Common myeloid progenitor, CD34-positive (primary cell): ENCODE data around the gene TFAP2D.

ENCODE experiments used
- CTCF ChIA-PET: fragments of 350-600 bp; sonication (Branson Sonifier 250); formaldehyde crosslinking; loops from one replicate; lab custom pipeline; 2021; ENCODE audit warnings: antibody characterized with exemption; lab: Charles Lee
- POLR2A ChIA-PET: fragments of 350-600 bp; sonication (Branson Sonifier 250); formaldehyde crosslinking; loops from one replicate; lab custom pipeline; 2021; ENCODE audit warnings: antibody characterized with exemption; lab: Charles Lee
- DNase-seq, 3 donors: peaks; one replicate each; pipeline versions ENCODE4 v3.0.0 to v3.0.0-alpha.2; 2013
- H3K27ac ChIP-seq, 2 experiments: 1 replicate in 1 of 2; 2 replicates in 1 of 2; pipeline ENCODE4 v1.7.0; 2013; ENCODE audit warnings: inconsistent platforms in 2 of 2, low read length in 2 of 2, mild to moderate bottlenecking in 2 of 2, low read depth in 1 of 2, moderate library complexity in 1 of 2; ENCODE audit not compliant: severe bottlenecking in 2 of 2, insufficient read depth in 1 of 2, poor library complexity in 1 of 2
- H3K27me3 ChIP-seq, 5 experiments: replicated peaks in 2 of 5; 1 replicate in 3 of 5; 2 replicates in 2 of 5; pipeline versions ENCODE4 v1.6.1 to v1.7.0; 2013; ENCODE audit warnings: low read length in 4 of 5, mild to moderate bottlenecking in 2 of 5, moderate library complexity in 2 of 5, inconsistent platforms in 1 of 5; ENCODE audit not compliant: insufficient read depth in 5 of 5, control insufficient read depth in 4 of 5
- H3K36me3 ChIP-seq, 4 experiments: 1 replicate in 2 of 4; 2 replicates in 2 of 4; pipeline versions ENCODE4 v1.6.1 to v1.7.0; 2013; ENCODE audit warnings: low read length in 3 of 4, control low read depth in 1 of 4, mild to moderate bottlenecking in 1 of 4; ENCODE audit not compliant: control insufficient read depth in 4 of 4, insufficient read depth in 4 of 4
- H3K4me1 ChIP-seq, 4 experiments: 1 replicate in 3 of 4; 2 replicates in 1 of 4; pipeline versions ENCODE4 v1.6.1 to v1.7.1; 2013; ENCODE audit warnings: low read length in 3 of 4, mild to moderate bottlenecking in 3 of 4, control low read depth in 1 of 4, inconsistent platforms in 1 of 4, moderate library complexity in 1 of 4; ENCODE audit not compliant: control insufficient read depth in 4 of 4, insufficient read depth in 4 of 4; ENCODE audit errors: control extremely low read depth in 1 of 4
- H3K4me3 ChIP-seq, 7 experiments: 1 replicate in 4 of 7; 2 replicates in 3 of 7; pipeline versions ENCODE4 v1.5.1 to v1.7.0; 2013; ENCODE audit warnings: mild to moderate bottlenecking in 7 of 7, low read length in 6 of 7, moderate library complexity in 6 of 7, inconsistent platforms in 2 of 7, low read depth in 2 of 7, control low read depth in 1 of 7; ENCODE audit not compliant: insufficient read depth in 4 of 7, control insufficient read depth in 1 of 7; ENCODE audit errors: extremely low read depth in 1 of 7
- H3K9me3 ChIP-seq, 5 experiments: 1 replicate in 4 of 5; 2 replicates in 1 of 5; pipeline versions ENCODE4 v1.6.1 to v1.7.1; 2013; ENCODE audit warnings: low read length in 4 of 5, mild to moderate bottlenecking in 2 of 5, inconsistent platforms in 1 of 5, low read depth in 1 of 5, moderate library complexity in 1 of 5; ENCODE audit not compliant: control insufficient read depth in 4 of 5, insufficient read depth in 2 of 5; ENCODE audit errors: control extremely low read depth in 1 of 5
- WGBS: methylation state at CpG from one replicate; pipeline ENCODE4 v1.1.5; 2013; ENCODE audit not compliant: insufficient coverage; 5-methylcytosine and 5-hydroxymethylcytosine counted together

TFAP2D gene

DNA sequence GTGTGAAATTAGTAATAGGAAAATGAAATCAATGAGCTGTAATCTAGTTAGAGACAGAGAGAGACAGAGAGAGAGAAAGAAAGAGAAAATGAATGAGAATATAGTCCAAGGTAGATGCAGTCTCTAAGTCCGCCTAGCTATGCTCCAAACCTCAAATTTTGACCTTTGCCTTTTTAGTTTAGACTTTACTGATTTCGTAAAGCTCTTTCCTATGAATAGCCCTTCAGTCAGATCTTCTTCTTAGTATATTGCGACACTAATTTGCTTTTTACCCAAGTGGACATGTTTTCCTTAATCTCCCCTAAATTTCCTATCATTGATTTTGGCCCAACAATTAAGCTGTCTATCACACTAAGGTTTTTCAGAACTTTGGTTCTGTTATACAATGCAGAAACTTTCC lies 49.5 kb downstream of the TFAP2D start:
- no peak overlapping the region for H3K27ac ChIP-seq
- peaks cover 0 to 2% (median 0%) of the 10 kb centered on the region in 5 experiments for H3K27me3 ChIP-seq
- no peaks in the 10 kb centered on the region for H3K4me1 ChIP-seq
- POLR2A ChIA-PET: no interaction called here
- H3K9me3 ChIP-seq: no peaks in the 10 kb centered on the region
- no peaks in the 10 kb centered on the region for H3K36me3 ChIP-seq
- 97% methylated on average over 3 of the region's 3 CpGs for WGBS
- no peak for DNase-seq
- no peak overlapping the region for H3K4me3 ChIP-seq
- CTCF ChIA-PET: interaction anchor here (1.1 kb wide), 1 partner anchor 12 kb away, joined by 4 read pairs; no protein-coding TSS in a partner anchor

GRCh38 chr6:50778696-50779095 lies 65.4 kb downstream of the TFAP2D start:
- H3K27me3 ChIP-seq: no peaks in the 10 kb centered on the region
- POLR2A ChIA-PET: no interaction called here
- no peak for DNase-seq
- H3K27ac ChIP-seq: no peak overlapping the region
- no peaks in the 10 kb centered on the region for H3K9me3 ChIP-seq
- CTCF ChIA-PET: no interaction called here
- H3K36me3 ChIP-seq: no peaks in the 10 kb centered on the region
- no peak overlapping the region for H3K4me3 ChIP-seq
- H3K4me1 ChIP-seq: no peaks in the 10 kb centered on the region

GRCh38 chr6:50780382-50780781 lies 67.1 kb downstream of the TFAP2D start:
- H3K27ac ChIP-seq: no peak overlapping the region
- WGBS: 100% methylated on average over 1 of the region's 5 CpGs
- CTCF ChIA-PET: no interaction called here

GRCh38 chr6:50785921-50786320 lies 72.6 kb downstream of the TFAP2D start:
- WGBS: 60% methylated on average over 1 of the region's 1 CpG
- H3K9me3 ChIP-seq: no peaks in the 10 kb centered on the region

More at GRCh38 chr6:50780382-50780781, 67.1 kb downstream of the TFAP2D start:
- H3K9me3 ChIP-seq: no peaks in the 10 kb centered on the region
- H3K4me1 ChIP-seq: no peaks in the 10 kb centered on the region
- DNase-seq: no peak
- peaks cover 0 to 3% (median 0%) of the 10 kb centered on the region in 5 experiments for H3K27me3 ChIP-seq
- POLR2A ChIA-PET: no interaction called here
- H3K4me3 ChIP-seq: no peak overlapping the region
- no peaks in the 10 kb centered on the region for H3K36me3 ChIP-seq

DNA sequence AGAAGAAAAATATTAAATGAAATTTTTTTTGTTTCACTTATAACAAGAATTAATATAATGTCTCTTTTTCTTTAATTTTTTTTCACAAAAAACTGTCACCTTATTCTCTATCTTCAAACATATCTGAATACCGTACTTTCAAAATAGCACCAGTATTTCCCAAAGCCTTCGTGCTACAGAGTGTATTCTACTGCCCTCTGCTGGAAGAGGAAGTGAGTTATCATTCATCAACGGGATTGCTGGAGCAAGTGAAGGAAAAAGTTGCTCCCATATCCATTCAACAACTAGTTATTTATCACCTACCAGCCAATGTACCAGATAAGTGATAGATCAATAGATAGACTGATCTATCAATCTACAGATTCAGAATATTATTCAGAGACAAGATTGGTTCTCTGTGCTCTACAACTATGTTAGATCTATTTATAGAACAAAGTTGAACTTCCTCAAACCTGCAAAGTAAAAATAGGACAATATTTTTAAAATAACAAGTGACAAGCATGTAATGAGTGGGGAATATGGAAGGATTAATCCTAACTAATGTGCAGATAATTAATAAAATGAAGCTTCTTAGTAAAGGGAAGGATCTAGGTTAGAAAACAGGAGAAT lies 78.7 kb downstream of the TFAP2D start:
- DNase-seq: peak; percentile 22 to 39 (median 37)
- H3K36me3 ChIP-seq: no peaks in the 10 kb centered on the region
- peaks cover 0 to 12% (median 4%) of the 10 kb centered on the region in 5 experiments for H3K27me3 ChIP-seq
- no CpG with 5 or more reads among the region's 3 CpGs for WGBS
- ChIA-PET POLR2A (no interaction called here), CTCF (no interaction called here)
- H3K4me3 ChIP-seq: peak overlapping the region in 1 of 7 experiments; percentile 23
- H3K9me3 ChIP-seq: no peaks in the 10 kb centered on the region
- no peak overlapping the region for H3K27ac ChIP-seq
- peaks cover 0 to 6% (median 0%) of the 10 kb centered on the region in 4 experiments for H3K4me1 ChIP-seq

More at GRCh38 chr6:50785921-50786320, 72.6 kb downstream of the TFAP2D start:
- DNase-seq: no peak
- peaks cover 0 to 13% (median 0%) of the 10 kb centered on the region in 5 experiments for H3K27me3 ChIP-seq
- no peaks in the 10 kb centered on the region for H3K36me3 ChIP-seq
- H3K27ac ChIP-seq: no peak overlapping the region
- ChIA-PET POLR2A (no interaction called here), CTCF (no interaction called here)
- H3K4me3 ChIP-seq: no peak overlapping the region
- H3K4me1 ChIP-seq: no peaks in the 10 kb centered on the region

DNA sequence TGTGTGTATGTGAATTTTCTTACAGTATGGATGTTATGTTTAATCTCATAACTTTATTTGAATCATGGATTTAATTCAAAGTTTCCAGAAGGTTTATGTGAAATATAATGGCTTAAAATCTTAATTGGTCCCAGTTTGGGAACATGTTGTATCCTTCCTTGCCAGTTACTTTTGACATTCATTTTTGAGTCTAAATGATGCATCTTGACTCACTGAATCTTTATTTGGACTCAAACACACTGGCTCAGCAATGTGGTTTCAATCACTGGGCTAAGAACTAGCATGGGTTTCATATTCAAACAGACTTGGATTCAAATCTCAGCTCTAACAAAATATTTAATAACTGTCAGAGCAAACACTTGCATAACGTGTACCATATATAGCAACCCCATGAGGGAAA lies 79.4 kb downstream of the TFAP2D start:
- Histone ChIP-seq H3K4me1 (peaks cover 0 to 6% (median 0%) of the 10 kb centered on the region in 4 experiments), H3K27me3 (peaks cover 0 to 12% (median 4%) of the 10 kb centered on the region in 5 experiments), H3K4me3 (no peak overlapping the region), H3K9me3 (no peaks in the 10 kb centered on the region), H3K36me3 (no peaks in the 10 kb centered on the region), H3K27ac (no peak overlapping the region)
- WGBS: no CpG with 5 or more reads among the region's 1 CpG
- POLR2A ChIA-PET: no interaction called here
- CTCF ChIA-PET: no interaction called here
- no peak for DNase-seq

DNA sequence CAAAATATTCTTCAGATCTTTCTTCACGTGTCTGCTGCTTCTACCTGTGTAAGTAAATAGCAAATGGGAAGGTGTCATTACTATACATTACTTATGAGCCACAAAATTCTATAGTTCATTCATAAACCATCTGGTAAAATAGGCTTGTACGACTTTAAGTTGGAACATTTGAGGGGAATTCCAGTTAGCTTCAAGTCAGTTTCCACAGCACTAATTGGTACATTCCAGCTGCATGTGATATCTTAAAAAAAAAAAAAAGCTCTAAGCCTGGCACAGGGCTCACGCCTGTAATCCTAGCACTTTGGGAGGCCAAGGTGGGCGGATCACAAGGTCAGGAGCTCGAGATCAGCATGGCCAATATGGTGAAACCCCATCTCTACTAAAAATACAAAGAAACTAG lies 82.2 kb downstream of the TFAP2D start:
- ChIA-PET POLR2A (no interaction called here), CTCF (no interaction called here)
- Histone ChIP-seq H3K36me3 (no peaks in the 10 kb centered on the region), H3K4me3 (no peak overlapping the region), H3K27ac (no peak overlapping the region), H3K27me3 (peaks cover 0 to 4% (median 2%) of the 10 kb centered on the region in 5 experiments), H3K9me3 (no peaks in the 10 kb centered on the region), H3K4me1 (peaks cover 0 to 6% (median 0%) of the 10 kb centered on the region in 4 experiments)
- DNase-seq: no peak
- WGBS: 100% methylated on average over 1 of the region's 5 CpGs
